ENCODE measurements around the gene LRP1B.
"Not testable (repeated sequence)": the region's sequence is repeated elsewhere in the genome, so short reads cannot be mapped to it uniquely, and the experiment has no call there.

The LRP1B gene

GRCh38 chr2:142100139-142100873, 30.5 kb downstream of the LRP1B start:
- DNase-seq: no peak

- no peak for DNase-seq
Observed at GRCh38 chr2:142097711-142098110, 33.1 kb downstream of the LRP1B start.

DNA sequence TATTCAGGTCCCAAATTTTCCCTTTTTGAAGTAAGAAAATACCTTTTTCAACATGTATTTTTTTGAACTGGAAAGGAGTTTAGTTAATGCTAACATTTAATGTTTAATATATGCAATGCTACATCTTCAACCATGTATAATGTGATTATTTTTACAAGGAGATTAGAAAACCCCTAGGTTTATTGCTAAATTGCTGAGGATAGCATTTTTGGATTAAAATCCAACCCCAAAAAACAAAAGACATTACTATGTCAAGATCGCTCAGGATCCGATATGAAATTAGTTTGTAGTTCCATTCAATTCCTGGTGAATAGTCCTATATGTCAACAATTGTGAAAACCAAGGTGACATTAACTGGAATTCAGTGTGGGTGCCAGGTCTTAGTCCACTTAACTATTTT, 35.2 kb downstream of the LRP1B start:
- no peak for DNase-seq

GRCh38 chr2:142094233-142094632, 36.6 kb downstream of the LRP1B start:
- no peak for DNase-seq

DNA sequence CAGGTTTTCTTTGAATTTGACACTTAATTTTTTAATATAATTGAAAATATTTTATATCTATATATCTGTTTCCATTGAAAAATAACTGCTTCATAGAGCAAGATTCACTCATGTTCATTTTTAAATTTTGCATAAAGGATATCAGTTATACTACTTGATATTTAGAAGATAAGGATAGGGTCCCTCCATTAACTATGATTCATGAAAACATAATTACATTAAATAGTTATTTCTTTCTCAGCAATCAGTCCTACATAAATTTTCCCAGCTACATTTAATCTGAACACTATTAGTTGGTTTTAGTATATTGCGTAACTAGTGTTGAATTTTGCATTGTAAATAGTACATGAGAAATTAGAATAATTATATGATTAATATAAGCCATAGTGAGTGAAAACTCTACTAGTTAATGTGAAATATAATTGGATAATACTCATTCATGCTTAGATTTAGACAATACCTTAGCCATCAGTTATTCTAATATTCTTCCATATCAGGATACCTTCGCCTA, 42.7 kb downstream of the LRP1B start:
- no peak for DNase-seq

DNA sequence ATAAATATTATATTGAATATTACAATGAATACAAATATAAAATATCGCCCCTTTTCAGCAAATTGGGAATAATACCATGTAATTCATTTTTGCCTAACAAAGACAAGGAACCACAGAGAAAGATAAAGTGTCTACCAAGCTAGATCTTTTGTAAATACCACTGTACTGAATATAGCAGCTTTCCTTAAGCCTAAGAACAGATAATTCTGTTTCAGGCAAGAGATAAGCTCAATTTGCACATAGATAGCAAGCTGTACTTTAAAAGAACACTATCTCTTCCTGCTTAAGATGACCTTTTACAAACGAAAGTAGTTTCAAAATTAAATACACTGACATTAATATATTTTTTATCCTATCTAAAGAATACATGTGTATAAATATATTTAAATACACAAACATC, 43.2 kb downstream of the LRP1B start:
- not testable (repeated sequence) for DNase-seq

DNA sequence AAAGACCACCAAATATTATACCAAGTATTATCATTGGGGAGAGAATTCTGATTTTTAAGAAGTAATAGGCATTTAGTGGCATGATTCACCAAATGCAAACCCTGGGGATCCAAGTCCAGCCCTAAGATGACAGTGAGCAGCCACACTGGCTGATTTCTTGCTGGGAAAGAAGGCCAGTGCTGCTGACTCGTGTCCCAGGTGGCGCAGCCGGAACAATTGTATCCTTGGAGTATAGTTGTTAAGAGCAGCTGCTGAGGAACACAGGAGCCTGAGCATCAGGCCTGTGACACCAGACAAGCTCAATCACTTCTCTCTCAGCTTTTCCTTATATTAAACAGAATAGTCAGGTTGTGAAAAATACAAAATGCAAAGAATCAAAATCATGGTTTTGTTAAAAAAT, 48.4 kb downstream of the LRP1B start:
- no peak for DNase-seq

DNA sequence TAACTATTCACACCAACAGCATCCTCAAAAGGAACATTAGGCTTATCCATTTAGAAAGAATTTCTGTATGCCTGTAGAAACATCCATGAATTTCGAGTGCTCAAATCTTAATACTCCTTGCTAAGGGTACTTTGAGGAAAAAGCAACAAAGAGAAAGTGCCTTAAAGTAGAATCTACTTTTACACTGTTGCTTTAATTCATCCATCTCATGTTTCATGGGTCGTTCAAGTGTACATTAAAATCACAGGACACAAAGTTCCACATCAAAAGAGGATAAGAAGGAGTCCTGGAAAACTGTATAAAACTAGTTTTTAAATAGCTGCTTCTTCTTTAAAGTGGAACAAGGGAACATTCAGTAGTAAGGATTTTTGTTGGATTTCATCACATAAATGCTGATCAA, 54.5 kb downstream of the LRP1B start:
- no peak for DNase-seq

- DNase-seq: no peak
Observed at GRCh38 chr2:142075826-142076225, 55.0 kb downstream of the LRP1B start.

DNA sequence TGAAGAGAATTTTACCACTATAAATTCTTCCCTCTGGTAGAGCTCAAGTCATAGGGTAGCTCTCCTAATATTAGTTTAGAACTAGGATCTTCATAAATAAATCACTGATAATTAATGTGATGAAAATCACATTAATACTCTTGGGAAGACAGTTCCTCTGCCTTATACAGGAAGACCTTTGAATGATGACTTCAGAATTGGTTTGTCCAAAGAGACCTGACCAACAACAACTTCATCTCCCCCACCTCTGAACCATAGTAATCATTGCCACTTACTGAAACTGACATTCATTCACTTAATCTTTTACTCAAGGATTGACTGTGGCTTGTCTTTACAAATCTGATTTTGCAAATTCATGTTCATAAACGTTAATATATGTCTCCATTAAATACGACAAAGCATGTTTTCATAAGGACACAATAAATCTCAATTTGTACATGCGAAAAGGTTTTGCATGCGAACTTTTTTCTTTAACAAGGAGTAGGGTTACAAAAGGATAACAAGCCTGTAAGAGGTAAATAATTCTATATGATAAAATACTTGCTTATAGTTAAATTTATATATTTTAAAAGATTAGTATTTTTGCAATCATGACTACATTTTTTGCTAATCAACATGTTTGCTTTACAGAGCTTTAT, 61.4 kb downstream of the LRP1B start:
- no peak for DNase-seq

DNA sequence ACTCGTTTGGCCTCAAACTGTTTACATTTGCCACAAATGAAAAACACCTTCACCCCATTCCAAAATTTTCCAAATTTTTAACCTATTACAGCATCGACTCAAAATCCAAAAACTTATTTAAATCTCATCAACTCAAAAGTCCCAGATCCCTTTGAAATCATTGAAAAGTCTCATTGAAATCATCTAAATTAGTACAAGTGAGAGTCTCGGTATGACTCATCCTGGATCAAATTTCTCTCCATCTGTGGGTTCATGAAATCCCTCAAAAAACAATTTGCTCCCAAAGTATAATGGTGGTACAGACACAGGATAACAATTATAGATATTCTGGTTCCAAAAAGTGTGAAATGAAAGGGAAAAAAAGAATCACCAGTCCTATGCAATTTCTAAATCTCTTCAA, 65.1 kb downstream of the LRP1B start:
- no peak for DNase-seq

DNA sequence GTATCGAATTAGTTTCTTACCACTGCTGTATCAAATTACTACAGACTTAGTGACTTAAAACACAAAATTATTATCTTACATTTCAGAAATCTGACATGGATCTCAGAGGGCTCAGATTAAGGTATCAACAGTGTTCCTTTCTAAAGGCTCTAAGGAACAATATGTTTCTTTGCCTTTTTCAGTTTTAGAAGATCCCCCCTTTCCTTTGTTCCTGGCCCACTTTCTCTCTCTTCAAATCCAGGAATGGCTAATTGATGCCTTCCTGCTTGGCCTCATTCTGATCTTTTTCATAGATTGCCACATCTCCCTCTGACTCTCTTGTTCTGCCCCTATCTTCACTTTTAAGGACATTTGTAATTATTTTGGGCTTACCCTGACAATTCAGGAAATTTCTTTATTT, 65.7 kb downstream of the LRP1B start:
- no peak for DNase-seq

DNA sequence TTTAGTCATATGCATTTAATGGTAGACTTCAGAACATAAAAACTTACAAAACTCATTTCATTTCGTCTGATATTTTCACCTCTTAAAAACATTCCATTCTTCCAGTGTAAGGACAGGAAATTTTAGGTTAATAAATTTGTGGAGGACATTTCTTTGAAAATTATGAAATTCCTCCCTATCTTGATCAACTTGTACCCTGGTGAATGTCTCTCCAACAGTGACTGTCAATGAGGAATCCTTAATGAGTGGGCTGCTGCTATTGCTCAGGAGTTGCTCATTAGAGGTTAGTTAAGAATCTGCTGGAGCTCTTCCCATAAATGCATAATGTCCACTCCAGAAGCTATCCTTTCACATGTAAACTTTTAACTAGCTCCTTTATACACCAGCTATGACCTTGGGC, 69.1 kb downstream of the LRP1B start:
- DNase-seq: no peak

- no peak for DNase-seq
Observed at GRCh38 chr2:142058149-142058548, 72.7 kb downstream of the LRP1B start.

DNA sequence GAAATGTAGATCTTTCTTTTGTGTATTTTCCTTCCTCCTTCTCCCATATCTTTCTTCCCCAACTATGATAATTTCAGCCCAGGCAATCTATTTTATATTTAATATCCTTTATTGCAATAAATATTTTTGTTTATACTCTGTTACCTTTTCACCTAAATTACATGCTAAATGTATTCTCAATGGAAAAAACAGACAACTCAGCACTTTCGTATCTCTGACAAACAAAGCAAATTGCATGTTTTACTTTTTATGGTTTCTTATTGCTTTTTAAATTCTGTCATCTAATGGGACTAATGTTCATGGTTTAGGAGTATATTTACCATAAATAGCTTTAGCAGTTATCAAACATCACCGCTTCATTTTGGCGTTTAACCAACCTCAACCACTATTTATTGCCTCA, 74.0 kb downstream of the LRP1B start:
- no peak for DNase-seq

DNA sequence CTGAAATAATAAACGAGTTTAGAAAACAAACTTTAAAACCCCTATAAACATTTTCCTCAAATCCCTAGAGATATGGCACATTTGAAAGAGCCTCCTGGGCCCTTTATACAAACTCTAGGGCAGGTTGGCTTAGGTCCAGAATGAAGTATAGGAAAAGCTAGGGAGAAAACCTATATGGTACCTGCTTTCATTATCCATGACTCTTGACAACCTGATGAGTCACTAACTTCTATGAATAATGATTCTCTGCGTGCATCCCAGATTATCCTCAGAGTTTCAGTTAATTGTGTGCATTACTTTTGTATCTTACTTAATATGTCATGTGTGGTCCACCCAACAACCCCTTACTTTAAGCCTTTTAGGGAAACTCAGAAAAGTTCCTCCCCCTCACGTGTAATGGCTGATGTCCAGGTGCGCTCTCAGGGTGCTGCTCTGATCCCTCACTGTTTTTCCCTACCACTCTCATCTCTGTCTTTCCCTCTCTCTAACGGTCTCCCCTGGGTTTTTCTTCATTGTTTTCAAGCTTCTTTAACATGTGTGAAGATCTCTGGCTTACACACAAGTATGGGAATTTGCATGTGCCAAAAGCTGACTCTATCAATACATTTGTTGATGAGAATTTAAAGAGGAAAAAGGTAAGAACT, 78.5 kb downstream of the LRP1B start:
- no peak for DNase-seq

DNA sequence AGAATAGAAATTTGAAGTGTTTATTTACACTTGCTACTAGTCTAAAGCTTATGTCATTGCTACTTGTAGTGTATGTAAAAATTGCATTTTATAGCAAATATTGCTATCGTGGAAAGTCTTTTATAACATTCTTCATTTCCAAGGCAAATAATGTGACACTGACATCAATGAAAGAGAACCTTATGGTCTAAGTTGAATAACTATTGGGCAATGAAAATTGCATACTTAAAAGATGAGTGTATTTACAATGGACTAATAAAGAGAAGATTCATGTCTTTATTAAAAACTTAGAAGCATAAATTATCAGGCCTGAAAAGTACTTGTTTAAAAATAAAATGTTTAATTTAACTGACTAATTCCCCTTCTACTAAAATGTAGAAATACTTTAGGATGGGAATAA, 82.2 kb downstream of the LRP1B start:
- DNase-seq: no peak

DNA sequence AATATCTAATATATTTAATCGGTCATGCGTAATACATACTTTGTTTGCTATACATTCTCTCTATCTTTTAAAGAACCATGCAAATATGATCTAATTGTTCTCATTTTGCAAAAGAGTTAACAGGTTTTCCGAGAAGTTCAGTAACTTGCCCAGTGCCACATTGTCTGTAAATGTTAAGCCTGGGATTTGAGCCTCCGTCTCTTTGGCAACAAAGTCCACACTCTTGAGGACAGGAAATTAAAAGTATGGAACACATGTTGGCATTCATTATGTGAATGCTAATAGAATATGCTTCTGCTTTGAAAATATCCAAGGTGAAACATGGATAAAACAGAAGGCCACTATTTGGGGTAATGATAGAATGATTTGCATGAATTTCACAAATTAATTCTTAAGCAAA, 85.2 kb downstream of the LRP1B start:
- DNase-seq: peak; percentile 39

DNA sequence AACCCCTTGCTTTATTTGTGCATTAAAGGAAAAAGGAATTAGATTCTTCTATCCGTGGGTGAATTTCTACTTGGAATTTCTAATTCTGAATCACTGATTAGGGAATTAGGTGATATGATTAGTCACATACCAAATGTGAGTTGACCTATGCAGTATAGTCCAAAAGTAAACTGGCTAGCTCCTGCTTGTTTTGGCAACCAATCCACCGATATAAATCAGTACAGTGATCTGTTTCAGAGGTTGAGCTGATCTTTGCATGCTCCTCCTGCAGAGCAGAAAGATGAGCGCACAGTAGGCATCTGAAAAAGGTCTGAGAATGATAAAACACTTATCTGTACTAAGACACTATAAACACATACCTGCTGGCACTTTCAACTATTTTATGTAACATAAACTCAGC, 86.6 kb downstream of the LRP1B start:
- DNase-seq: no peak

DNA sequence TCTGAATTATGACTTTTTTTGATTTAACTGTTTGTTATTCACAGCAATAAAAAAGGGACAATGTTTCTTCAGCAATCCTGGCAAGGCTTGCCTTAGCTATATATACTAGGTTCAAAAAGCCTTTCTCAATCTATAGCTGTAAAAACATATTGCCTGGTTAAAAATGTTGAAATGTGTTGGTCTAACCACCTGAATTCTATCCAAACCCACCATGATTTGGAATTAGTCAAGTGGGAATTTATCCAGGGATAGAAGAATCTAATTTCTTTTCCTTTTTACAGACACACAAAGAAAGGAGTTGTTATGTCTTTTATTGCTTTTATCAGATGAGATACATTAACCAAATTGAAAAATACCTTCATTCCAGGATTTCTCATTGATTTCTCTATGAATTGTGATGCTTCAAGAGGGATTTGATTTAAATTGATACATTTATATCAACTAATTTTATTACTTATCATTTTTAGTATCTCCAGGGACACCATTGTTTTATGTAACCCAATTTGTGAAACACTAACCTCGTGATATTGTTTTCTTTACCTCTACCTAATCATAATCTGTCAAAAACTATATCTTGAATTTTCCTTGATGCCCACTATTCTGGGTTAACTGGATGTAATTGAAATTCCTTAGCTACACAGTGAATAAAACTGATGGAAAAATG, 88.1 kb downstream of the LRP1B start:
- DNase-seq: no peak

DNA sequence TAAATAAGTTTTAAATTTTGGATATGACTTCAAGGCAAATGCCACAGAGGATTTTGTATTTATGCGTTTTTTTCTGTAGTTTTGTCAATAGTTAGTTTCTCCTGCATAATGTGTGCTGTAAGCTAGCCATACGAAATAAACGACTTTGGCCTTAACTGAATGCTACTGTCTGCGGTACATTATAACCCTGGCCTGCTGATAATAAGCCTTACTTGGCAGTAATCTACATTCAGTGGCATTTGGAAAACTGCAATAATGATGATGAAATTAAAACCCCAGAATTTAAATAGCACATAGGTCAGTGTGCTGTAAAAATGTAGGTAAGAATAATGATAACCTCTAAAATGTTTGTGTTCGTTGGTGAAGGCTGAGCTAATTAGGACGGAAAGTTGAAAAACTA, 88.8 kb downstream of the LRP1B start:
- DNase-seq: no peak

GRCh38 chr2:142041105-142041504, 89.7 kb downstream of the LRP1B start:
- DNase-seq: no peak

DNA sequence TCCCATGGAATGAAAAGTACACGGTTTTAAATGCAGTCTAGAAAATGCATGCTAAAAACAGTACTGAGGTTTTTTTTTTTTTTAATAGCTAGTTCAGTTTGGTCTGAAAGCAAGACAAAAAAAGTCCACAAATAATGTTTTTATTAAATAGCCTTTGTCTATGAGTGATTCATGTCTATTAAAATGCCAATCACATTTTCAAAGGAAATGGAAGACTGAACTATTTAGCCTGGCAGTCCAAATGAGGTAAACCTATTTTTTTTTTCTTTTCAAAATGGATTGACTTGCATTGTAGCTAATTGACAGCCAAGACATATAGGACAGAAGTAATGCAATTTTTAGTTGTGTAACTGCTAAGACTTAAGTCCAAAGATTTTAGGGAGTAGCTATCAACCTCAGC, 90.3 kb downstream of the LRP1B start:
- DNase-seq: no peak

- DNase-seq: no peak
Observed at GRCh38 chr2:142038826-142039225, 92.0 kb downstream of the LRP1B start.

Measured in NCI-H1048 (cell line).